ENCODE measurements around the gene GSC2. TPM values are rescaled to one million over a fixed set of nuclear protein-coding genes. Genes with fewer than 3 reads are reported as not detected.

The GSC2 gene
- total RNA-seq, 2 donors from 2014 or later = not detected

DNA sequence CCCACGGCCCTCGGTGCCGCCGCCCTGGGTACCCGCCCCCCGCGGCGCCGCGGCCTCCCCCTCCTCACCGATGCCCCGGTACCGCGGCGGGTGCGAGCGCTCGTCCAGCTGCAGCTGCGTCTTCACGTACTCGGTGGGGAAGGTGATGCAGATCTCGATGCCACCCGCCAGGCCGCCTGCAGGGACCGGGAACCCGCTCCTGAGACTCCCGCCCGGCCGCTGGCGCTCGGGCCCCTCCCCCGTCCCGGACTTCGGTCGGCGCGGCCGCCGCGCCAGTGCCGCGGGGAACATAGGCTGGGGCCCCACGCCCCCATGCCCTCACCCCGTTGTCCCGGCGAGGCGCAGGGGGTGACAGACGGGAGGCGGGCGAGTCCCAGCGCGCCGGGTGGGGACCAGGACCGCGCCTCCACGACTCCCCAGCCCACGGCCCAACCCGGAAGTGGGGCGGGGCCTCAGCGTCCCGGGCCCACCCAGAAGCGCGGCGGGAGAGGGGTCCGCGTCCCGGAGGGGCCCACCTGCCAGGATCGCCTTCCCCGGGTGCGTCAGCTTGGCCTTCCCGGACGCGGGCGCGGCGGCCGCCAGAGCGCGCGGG, 28.1 kb upstream of the GSC2 start:
- no peaks in the 10 kb centered on the region for H3K9me3 ChIP-seq
- ATAC-seq (ENCODE audit: insufficient number of reproducible peaks, low FRiP score, low read depth) = peak; percentile 31
- TF ChIP-seq, protein P1, sequence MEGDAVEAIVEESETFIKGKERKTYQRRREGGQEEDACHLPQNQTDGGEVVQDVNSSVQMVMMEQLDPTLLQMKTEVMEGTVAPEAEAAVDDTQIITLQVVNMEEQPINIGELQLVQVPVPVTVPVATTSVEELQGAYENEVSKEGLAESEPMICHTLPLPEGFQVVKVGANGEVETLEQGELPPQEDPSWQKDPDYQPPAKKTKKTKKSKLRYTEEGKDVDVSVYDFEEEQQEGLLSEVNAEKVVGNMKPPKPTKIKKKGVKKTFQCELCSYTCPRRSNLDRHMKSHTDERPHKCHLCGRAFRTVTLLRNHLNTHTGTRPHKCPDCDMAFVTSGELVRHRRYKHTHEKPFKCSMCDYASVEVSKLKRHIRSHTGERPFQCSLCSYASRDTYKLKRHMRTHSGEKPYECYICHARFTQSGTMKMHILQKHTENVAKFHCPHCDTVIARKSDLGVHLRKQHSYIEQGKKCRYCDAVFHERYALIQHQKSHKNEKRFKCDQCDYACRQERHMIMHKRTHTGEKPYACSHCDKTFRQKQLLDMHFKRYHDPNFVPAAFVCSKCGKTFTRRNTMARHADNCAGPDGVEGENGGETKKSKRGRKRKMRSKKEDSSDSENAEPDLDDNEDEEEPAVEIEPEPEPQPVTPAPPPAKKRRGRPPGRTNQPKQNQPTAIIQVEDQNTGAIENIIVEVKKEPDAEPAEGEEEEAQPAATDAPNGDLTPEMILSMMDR (IDR thresholded peaks at IDR 0.05) = no peak
- peak overlapping the region; percentile 85 to 88 for H3K27ac ChIP-seq
- H3K27me3 ChIP-seq (replicated peaks; ENCODE audit: insufficient read depth) = no peaks in the 10 kb centered on the region
- peaks cover 19 to 38% of the 10 kb centered on the region in 2 donors for H3K4me1 ChIP-seq (ENCODE audit: control insufficient read depth in 1 of 2, low read depth in 2 of 2)
- peak overlapping the region; percentile 95 for H3K4me3 ChIP-seq
- H3K36me3 ChIP-seq = no peaks in the 10 kb centered on the region
- no peak for DNase-seq (ENCODE audit: low spot score)

DNA sequence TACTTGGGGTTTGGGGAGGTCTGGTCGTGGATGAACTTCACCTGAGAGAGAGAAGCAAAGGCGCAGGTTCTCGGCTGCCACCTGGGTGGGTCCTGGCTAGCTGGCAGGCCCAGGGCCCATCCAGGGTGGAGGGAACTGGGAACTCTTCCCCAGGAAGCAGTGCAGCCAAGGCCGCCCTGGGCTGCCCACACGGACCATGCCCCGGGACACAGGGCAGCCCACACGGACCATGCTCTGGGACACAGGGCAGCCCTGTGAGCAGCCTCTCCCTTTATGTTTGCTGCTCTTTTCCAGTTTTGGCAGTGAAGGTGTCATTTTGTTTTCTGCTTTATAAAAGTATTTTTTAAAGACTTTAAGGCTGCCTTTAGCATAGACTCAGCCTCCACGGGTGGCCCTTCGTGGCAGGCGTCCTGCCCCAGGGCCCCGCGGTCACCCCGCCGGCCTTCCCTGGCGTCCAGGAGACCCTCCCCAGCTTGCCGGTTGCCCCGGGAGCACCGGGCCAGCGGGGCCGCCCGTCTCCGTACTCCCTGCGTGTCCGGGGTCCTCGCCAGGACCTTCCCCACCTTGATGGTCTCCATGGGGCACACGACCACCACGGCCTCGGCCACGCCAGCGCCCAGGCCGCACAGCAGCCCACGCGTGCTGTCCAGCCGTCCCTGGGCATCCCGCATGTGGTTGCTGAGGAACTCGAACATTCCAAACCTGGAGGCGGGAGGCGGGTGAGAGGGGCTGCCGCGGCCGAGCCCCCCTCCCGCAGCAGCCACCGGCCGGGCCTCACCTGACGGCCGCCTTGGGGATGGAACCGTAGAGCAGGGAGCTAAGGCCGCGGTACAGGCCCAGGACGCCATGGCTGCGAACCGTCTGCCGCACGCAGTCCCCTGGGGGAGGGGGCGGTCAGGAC, 27.3 kb upstream of the GSC2 start:
- TF ChIP-seq, protein P1 (IDR thresholded peaks at IDR 0.05) = no peak
- ATAC-seq (ENCODE audit: insufficient number of reproducible peaks, low FRiP score, low read depth) (no peak), DNase-seq (ENCODE audit: low spot score) (no peak)
- Histone ChIP-seq H3K4me3 (peak overlapping the region; percentile 95), H3K27ac (peak overlapping the region in 1 of 2 donors; percentile 88), H3K36me3 (no peaks in the 10 kb centered on the region), H3K4me1 (ENCODE audit: control insufficient read depth in 1 of 2, low read depth in 2 of 2) (peaks cover 23 to 46% of the 10 kb centered on the region in 2 donors), H3K9me3 (no peaks in the 10 kb centered on the region), H3K27me3 (replicated peaks; ENCODE audit: insufficient read depth) (no peaks in the 10 kb centered on the region)

DNA sequence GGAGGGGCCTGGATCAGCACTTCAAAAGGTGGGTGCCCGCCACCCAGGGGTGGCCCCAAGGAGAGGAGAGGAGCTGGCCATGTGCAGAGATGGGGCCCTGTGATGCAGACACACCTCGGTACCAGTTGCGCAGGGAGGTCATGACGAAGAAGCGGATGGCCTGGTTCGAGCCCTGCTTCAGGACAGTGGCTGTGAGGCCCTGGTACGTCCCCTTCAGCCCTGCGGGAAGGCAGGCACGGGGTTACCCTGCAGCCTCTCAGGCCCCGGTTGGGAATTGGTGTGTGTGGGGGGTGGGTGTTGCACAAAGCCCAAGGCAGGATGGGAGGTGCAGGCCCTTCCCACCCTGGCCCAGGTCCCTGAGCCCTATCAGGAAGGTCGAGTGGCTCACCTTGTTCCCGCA, 26.6 kb upstream of the GSC2 start:
- H3K36me3 ChIP-seq = no peaks in the 10 kb centered on the region
- H3K4me3 ChIP-seq = no peak overlapping the region
- no peaks in the 10 kb centered on the region for H3K9me3 ChIP-seq
- TF ChIP-seq, protein P1 (IDR thresholded peaks at IDR 0.05) = no peak
- no peak for ATAC-seq (ENCODE audit: insufficient number of reproducible peaks, low FRiP score, low read depth)
- no peak for DNase-seq (ENCODE audit: low spot score)
- H3K27me3 ChIP-seq (replicated peaks; ENCODE audit: insufficient read depth) = no peaks in the 10 kb centered on the region
- H3K27ac ChIP-seq = peak overlapping the region in 1 of 2 donors; percentile 88
- peaks cover 27 to 52% of the 10 kb centered on the region in 2 donors for H3K4me1 ChIP-seq (ENCODE audit: control insufficient read depth in 1 of 2, low read depth in 2 of 2)

DNA sequence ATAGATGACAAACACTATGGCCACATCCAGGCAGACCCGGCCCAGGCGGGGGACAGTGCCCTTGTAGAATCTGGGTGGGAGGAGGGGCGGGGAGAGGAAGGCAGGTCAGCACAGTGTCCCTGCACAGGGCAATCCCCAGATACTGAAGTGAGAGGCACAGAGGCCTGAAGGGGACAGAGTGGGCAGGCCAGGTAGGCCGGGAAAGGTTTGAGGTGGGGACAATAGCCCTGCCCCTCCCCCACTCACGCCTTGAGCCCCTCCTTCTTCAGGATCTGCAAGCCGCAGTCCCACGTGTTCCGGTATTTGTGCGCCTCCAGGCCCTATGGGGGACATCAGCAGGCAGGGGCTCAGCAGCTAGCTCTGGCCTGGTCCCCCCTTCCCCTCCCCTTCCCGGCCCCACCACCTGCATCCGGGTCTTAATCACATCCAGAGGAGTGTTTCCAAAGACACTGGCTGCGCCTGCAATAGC, 26.1 kb upstream of the GSC2 start:
- Histone ChIP-seq H3K4me1 (ENCODE audit: control insufficient read depth in 1 of 2, low read depth in 2 of 2) (peaks cover 27 to 52% of the 10 kb centered on the region in 2 donors), H3K9me3 (no peaks in the 10 kb centered on the region), H3K27ac (no peak overlapping the region), H3K27me3 (replicated peaks; ENCODE audit: insufficient read depth) (no peaks in the 10 kb centered on the region), H3K36me3 (no peaks in the 10 kb centered on the region), H3K4me3 (no peak overlapping the region)
- ATAC-seq (ENCODE audit: insufficient number of reproducible peaks, low FRiP score, low read depth) = no peak
- TF ChIP-seq, protein P1 (IDR thresholded peaks at IDR 0.05) = no peak
- no peak for DNase-seq (ENCODE audit: low spot score)

DNA sequence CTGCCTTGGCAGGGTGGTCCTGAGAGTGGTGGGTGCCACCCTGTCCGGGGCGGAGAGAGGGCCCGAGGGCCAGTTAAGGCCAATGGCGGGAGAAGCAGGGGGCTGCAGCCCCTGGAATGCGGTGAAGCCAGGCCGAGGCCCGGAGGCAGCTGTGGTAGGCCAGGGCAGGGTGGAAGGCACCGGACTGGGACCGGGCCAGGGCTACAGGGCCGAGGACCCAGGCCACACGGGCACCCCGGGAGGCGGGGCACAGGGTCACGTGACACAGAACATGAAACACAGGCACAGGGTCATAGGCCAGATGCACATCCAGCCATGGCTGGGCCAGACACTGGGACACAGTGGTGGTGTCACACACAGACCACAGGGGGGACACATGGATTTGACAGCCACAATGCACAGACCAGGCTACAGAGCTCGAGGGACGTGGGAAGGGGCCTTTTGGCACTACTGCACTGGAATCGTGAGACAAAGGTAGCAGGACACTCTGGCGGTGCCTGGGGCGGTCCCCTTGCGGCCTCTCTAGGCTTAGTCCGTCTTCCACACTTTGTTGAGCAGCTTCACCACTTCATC, 25.6 kb upstream of the GSC2 start:
- peaks cover 27 to 56% of the 10 kb centered on the region in 2 donors for H3K4me1 ChIP-seq (ENCODE audit: control insufficient read depth in 1 of 2, low read depth in 2 of 2)
- no peak overlapping the region for H3K27ac ChIP-seq
- no peak for DNase-seq (ENCODE audit: low spot score)
- H3K27me3 ChIP-seq (replicated peaks; ENCODE audit: insufficient read depth) = no peaks in the 10 kb centered on the region
- TF ChIP-seq, protein P1 (IDR thresholded peaks at IDR 0.05) = no peak
- no peak for ATAC-seq (ENCODE audit: insufficient number of reproducible peaks, low FRiP score, low read depth)
- no peak overlapping the region for H3K4me3 ChIP-seq
- H3K36me3 ChIP-seq = no peaks in the 10 kb centered on the region
- no peaks in the 10 kb centered on the region for H3K9me3 ChIP-seq

All from thoracic aorta (tissue), 2 donors.